LNCAP (cell line): ENCODE results near the gene ZIC2.

Source experiments
- TF ChIP-seq, protein P1 (sequence below): fragments of 450-650 bp; IDR thresholded peaks from 2 replicates; pipeline ENCODE4 v1.5.1; 2017; ENCODE audit warnings: mild to moderate bottlenecking

Gene ZIC2

DNA sequence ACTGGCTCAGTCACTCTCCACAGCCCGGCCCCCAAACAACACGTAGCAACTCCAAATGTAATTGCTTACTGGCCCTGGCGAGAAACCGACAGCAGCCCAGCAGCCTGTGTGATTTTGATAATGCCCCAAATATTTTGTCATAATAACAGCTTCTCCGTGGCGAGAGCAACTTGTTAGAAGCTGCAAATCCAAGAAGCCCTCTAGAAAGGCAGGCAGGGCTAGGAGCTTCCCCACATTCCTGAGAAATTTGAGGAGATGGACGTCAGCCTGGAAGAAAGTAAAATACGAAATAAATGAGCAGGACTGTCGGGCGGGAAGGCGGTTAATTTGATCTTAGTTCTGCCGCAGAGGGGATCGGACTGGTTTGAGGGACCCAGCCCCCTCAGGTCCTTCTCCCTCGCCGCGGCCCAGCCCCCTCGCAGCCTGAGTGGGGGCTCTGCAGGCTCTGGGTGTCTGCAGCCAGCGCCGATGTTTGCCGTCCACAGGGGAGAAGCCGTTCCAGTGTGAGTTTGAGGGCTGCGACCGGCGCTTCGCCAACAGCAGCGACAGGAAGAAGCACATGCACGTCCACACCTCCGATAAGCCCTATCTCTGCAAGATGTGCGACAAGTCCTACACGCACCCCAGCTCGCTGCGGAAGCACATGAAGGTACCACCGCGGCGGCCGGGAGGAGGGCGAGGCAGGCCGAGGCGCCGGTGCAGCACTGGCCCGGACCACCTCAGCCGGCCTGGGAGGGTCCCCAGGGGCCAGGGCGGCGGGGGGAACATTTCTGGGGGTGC is 3.1 kb downstream of the ZIC2 start:
- TF ChIP-seq, protein P1, sequence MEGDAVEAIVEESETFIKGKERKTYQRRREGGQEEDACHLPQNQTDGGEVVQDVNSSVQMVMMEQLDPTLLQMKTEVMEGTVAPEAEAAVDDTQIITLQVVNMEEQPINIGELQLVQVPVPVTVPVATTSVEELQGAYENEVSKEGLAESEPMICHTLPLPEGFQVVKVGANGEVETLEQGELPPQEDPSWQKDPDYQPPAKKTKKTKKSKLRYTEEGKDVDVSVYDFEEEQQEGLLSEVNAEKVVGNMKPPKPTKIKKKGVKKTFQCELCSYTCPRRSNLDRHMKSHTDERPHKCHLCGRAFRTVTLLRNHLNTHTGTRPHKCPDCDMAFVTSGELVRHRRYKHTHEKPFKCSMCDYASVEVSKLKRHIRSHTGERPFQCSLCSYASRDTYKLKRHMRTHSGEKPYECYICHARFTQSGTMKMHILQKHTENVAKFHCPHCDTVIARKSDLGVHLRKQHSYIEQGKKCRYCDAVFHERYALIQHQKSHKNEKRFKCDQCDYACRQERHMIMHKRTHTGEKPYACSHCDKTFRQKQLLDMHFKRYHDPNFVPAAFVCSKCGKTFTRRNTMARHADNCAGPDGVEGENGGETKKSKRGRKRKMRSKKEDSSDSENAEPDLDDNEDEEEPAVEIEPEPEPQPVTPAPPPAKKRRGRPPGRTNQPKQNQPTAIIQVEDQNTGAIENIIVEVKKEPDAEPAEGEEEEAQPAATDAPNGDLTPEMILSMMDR = no peak

DNA sequence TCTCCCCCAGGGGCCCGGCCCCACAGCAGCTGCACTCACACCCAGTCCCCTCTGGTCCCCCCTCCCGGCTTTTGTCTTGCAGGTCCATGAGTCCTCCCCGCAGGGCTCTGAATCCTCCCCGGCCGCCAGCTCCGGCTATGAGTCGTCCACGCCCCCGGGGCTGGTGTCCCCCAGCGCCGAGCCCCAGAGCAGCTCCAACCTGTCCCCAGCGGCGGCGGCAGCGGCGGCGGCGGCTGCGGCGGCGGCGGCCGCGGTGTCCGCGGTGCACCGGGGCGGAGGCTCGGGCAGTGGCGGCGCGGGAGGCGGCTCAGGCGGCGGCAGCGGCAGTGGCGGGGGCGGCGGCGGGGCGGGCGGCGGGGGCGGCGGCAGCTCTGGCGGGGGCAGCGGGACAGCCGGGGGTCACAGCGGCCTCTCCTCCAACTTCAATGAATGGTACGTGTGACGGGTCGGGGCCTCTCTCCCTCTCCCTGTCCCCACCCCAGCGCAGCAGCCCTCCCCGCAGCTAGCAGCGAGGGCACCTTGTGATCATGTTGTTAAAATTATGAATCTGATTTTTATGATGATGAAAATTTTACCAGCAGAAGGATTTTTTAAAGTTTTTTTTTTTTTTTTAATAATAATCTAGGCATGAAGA is 3.8 kb downstream of the ZIC2 start:
- TF ChIP-seq, protein P1 = no peak

DNA sequence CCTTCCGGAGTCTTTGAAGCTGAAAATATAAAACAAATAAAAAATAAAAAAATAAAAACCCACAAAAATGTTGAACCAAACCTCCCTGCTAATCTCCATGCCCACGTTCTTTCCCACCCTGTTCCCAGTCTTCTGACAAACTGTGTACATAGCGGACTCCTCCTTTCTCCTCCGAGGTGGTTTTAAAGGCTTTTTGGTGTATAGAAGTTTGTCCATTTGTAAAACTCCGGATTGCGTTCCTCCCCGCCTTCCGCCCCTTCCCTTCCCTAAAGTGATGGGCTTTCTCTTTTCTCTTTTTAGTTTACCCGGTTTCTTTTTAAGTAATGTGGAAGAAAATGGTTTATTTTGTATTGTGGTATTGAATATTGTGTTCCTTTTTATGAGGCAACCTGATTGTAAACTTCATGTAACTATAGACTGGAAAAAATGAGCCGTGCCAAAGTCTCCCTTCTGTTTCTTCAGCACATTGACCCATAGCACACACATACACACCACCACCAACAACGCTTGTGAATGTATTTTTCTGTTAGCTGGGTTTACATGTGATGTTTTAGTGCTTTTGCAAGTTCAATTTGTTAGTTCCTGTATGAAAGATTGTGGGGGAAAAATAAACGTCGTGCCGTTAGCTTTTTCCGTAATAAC is 4.4 kb downstream of the ZIC2 start:
- TF ChIP-seq, protein P1 = no peak

DNA sequence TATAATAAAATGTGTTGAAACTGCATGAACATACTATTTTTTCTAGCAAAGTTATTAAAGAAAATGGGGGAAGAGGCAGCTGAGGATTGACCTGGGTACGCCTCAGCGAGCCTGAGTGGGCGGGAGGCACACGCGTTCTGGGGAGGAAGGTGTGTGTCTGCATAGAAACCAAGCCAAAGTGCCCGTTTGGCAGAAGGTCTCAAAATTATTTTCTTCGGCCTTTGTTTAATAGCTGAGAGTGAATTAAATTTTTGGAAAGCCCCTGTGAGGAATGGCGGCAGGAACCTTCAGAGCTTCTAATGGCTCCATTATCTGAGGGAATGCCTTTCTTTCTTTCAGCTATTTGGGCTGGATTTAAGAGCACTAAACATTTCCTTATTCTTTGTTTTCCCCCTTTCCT is 5.2 kb downstream of the ZIC2 start:
- TF ChIP-seq, protein P1 = no peak

DNA sequence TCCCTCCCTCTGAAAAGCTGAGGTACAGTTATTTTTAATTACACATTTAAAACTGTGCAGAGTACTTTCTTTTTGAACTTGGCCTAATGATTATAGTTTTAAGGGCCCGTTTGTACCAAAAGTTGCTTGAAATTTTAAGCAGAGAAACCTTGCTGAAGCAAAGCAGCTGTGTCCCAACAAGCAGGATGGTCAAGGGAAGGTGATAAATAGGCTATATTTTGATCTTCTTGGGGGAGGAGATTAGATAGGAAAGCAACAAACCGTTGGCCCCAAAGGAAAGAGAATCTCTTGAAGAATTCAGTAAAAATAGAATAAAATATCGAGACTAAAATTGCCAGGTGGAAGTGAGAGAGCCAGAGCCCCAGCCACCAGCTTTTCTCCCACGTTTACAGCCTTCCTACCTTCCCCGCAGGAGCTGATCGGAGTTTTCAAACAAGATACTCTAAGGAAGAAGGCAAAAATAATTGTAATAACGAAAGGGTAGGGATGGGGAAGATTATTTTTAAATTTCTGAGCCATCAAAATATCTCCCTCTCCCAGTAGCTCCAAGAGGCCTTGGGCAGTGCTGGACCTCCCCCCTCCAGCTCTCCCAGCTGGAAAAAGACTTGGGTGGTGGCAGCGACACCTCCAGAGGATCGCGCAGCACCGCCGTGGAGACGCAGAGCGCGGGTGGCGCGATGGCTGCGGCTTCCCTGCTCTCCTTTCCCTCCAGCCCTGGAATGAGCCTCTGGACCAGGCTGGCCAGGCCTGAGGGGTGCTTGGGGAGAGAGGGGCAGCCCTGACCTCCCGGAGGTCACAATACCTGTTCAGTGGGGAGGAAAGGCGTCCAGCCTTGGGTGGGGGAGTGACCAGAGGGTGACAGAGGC is 5.8 kb downstream of the ZIC2 start:
- TF ChIP-seq, protein P1 = no peak

DNA sequence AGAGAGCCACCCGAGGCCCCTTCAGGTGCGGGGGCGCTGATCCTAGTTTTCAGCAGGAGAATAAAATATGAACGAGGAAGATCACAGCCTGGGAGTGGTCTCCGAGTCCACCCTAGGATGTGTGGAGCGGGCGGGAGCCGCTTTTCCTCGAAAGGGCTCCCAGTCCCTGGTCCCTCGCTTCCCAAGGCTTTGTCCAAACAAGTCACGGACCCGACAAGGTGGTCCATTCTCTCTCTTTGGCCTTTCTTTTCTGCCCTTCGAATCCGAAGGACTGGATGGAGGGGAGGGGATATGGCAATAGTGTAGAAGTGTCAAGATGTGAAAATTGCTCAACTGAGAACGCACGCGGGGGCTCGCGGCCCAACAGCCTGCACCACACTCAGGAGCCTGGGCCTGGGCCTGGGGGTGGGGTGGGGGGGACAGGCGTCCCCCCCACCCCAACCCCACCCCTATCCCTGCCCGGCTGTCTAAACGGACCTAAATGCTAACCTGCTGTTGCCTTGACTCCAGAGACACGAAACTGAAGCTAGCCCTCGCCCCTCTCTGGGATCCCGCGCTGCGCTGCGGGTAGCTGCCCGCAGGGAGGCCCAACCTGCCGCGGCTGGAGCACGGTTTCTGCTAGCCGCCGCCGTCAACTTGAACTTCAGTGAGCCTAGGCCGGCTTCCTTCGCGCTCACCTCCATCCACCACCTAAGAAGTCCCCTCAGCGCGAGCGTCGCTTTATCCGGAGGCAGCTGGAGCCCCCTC is 7.1 kb downstream of the ZIC2 start:
- TF ChIP-seq, protein P1 = no peak
